RWPE2 (cell line): ENCODE measurements around the gene EMC9.

ENCODE experiments used
- ATAC-seq: fragments of 200-7000 bp; cut with Tn5 transposase; 3 replicates; pipeline ENCODE4 v1.9.1; 2021; ENCODE audit warnings: low read depth
- DNase-seq: peaks from one replicate; pipeline ENCODE4 v3.0.0-alpha.2; 2020; ENCODE audit warnings: low spot score
- H3K27ac ChIP-seq: fragments of 450-650 bp; 2 replicates; pipeline ENCODE4 v1.5.1; 2017; ENCODE audit warnings: mild to moderate bottlenecking; ENCODE audit not compliant: poor library complexity, severe bottlenecking
- H3K27me3 ChIP-seq: fragments of 250-450 bp; sonication (Bioruptor Pico); 2 replicates; pipeline ENCODE4 v1.5.1; 2021; ENCODE audit warnings: mild to moderate bottlenecking, moderate library complexity; ENCODE audit not compliant: insufficient read depth, poor library complexity, severe bottlenecking
- H3K36me3 ChIP-seq: fragments of 250-450 bp; sonication (Bioruptor Pico); 2 replicates; pipeline ENCODE4 v1.5.1; 2020; ENCODE audit warnings: low read depth, mild to moderate bottlenecking, moderate library complexity
- H3K4me1 ChIP-seq: fragments of 250-450 bp; sonication (Bioruptor Pico); 2 replicates; pipeline ENCODE4 v1.5.1; 2021; ENCODE audit warnings: mild to moderate bottlenecking, moderate library complexity; ENCODE audit not compliant: insufficient read depth, poor library complexity, severe bottlenecking
- H3K4me3 ChIP-seq: fragments of 250-450 bp; sonication (Bioruptor Pico); 2 replicates; pipeline ENCODE4 v1.5.1; 2021; ENCODE audit warnings: mild to moderate bottlenecking, moderate library complexity; ENCODE audit not compliant: severe bottlenecking
- H3K9me3 ChIP-seq: fragments of 250-450 bp; sonication (Bioruptor Pico); 2 replicates; pipeline ENCODE4 v1.5.1; 2021; ENCODE audit warnings: mild to moderate bottlenecking, moderate library complexity; ENCODE audit not compliant: severe bottlenecking
- TF ChIP-seq, protein P1 (sequence below): fragments of 450-650 bp; IDR thresholded peaks from one replicate; pipeline ENCODE4 v1.5.1; 2017; ENCODE audit warnings: mild to moderate bottlenecking, moderate library complexity; ENCODE audit not compliant: poor library complexity, severe bottlenecking

Gene EMC9

DNA sequence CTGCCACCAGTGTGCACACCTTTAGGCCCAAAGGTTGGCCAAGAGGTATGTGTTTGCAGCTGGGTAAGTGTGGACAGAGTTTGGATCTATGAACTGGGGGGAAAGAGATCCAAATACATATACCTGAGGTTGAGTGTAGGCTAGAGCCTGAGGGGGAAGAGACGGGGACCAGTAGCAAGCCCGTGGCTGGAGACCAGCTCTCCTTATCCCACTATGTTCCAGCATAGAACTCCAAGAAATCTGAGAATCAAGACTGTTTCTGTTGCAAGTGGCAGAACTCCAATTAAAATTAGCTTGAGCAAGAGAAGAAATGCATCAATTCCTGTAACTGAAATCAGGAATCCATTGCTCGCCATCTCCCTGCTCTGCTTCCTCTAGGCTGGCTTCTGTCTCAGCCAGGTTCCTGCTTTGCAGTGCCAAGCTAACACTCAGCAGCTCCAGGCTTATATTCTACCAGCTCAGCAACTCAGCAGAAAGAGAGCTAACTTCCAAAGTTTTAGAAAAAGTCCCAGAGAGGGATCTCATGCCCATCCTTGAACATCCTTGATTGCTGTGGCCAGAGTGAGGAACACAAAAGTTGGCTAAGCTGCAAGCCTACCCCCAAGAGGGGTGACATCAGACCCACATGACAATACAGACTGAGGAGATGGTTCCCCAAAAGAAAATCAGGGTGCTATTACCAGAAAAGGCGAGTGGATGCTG is 48.7 kb downstream of the EMC9 start:
- TF ChIP-seq, protein P1, sequence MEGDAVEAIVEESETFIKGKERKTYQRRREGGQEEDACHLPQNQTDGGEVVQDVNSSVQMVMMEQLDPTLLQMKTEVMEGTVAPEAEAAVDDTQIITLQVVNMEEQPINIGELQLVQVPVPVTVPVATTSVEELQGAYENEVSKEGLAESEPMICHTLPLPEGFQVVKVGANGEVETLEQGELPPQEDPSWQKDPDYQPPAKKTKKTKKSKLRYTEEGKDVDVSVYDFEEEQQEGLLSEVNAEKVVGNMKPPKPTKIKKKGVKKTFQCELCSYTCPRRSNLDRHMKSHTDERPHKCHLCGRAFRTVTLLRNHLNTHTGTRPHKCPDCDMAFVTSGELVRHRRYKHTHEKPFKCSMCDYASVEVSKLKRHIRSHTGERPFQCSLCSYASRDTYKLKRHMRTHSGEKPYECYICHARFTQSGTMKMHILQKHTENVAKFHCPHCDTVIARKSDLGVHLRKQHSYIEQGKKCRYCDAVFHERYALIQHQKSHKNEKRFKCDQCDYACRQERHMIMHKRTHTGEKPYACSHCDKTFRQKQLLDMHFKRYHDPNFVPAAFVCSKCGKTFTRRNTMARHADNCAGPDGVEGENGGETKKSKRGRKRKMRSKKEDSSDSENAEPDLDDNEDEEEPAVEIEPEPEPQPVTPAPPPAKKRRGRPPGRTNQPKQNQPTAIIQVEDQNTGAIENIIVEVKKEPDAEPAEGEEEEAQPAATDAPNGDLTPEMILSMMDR: no peak
- no peaks in the 10 kb centered on the region for H3K27me3 ChIP-seq
- no peak overlapping the region for H3K27ac ChIP-seq
- H3K36me3 ChIP-seq: peaks cover 21% of the 10 kb centered on the region
- H3K9me3 ChIP-seq: no peaks in the 10 kb centered on the region
- DNase-seq (no peak), ATAC-seq (no peak)
- H3K4me3 ChIP-seq: no peak overlapping the region
- H3K4me1 ChIP-seq: peaks cover 15% of the 10 kb centered on the region

DNA sequence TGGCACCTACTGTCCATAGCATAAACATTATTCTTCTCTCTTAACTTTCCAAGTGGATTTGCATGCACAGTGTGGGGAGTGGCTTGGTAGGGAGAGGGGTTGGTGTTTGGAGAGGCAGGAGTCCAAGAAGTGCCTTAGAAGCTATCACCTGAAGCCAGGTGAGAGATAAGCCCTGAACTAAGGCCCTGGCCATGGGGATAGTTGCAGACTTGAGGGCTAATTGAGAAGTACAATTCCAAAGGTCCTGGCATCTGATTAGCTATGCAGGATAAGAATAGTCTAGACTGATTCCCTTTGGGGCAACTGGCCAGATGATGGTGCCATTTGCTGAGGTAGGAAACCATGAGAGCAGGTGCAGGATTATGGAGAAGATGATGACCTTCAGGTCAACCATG is 49.3 kb downstream of the EMC9 start:
- H3K4me1 ChIP-seq: peaks cover 15% of the 10 kb centered on the region
- H3K36me3 ChIP-seq: peaks cover 20% of the 10 kb centered on the region
- H3K27me3 ChIP-seq: no peaks in the 10 kb centered on the region

DNA sequence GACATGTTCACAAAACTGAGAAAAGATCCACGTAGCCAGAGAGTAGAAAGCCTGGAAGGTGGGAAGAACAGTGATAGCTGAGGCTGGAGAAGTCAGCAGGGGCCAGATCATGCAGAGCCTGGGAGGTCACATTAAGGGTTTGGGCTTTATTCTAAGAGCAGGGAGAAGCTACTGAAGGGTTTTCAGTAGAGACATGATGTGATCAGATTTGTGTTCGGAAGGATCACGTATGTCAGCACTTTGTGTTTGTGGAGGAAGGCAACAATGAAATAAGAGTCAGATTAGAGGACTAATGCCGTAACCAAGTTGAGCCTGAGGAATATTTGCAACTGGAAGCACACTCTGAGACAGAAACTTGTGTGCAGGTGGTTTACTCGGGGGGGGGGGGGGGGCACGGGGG is 51.5 kb downstream of the EMC9 start:
- Histone ChIP-seq H3K4me1 (peaks cover 9% of the 10 kb centered on the region), H3K36me3 (peaks cover under 1% of the 10 kb centered on the region; the same call in 1 of the 2 replicates), H3K9me3 (no peaks in the 10 kb centered on the region), H3K4me3 (no peak overlapping the region), H3K27me3 (no peaks in the 10 kb centered on the region), H3K27ac (no peak overlapping the region)
- no peak for ATAC-seq
- DNase-seq: no peak
- TF ChIP-seq, protein P1: no peak

More for the DNA sequence above, 49.3 kb downstream of the EMC9 start:
- TF ChIP-seq, protein P1: no peak
- H3K27ac ChIP-seq: no peak overlapping the region
- no peak overlapping the region for H3K4me3 ChIP-seq
- ATAC-seq (no peak), DNase-seq (no peak)
- H3K9me3 ChIP-seq: no peaks in the 10 kb centered on the region
